Subcutaneous abdominal adipose tissue (tissue), 5 donors: ENCODE results near the gene SLC25A21.
A peak's percentile ranks its signal among the peaks of the same experiment; 100 is the strongest.

ENCODE experiments used
- H3K27ac ChIP-seq: one replicate; pipeline ENCODE4 v1.7.0; 2013; ENCODE audit warnings: low read depth, mild to moderate bottlenecking, inconsistent platforms, low read length, moderate library complexity
- H3K27me3 ChIP-seq, 5 donors: one replicate each; pipeline ENCODE4 v1.7.0; 2013; ENCODE audit warnings: low read length in 5 of 5, inconsistent platforms in 1 of 5; ENCODE audit not compliant: control insufficient read depth in 5 of 5, insufficient read depth in 4 of 5
- H3K36me3 ChIP-seq, 5 donors: one replicate each; pipeline ENCODE4 v1.7.0; 2013; ENCODE audit warnings: low read length in 5 of 5; ENCODE audit not compliant: control insufficient read depth in 5 of 5, insufficient read depth in 5 of 5
- H3K4me1 ChIP-seq, 5 donors: one replicate each; pipeline ENCODE4 v1.7.0; 2013; ENCODE audit warnings: low read length in 5 of 5, mild to moderate bottlenecking in 3 of 5, moderate library complexity in 1 of 5; ENCODE audit not compliant: control insufficient read depth in 5 of 5, insufficient read depth in 5 of 5
- H3K4me3 ChIP-seq, 5 donors: one replicate each; pipeline ENCODE4 v1.7.0; 2013; ENCODE audit warnings: low read length in 5 of 5, low read depth in 1 of 5
- H3K9ac ChIP-seq, 5 donors: one replicate each; pipeline ENCODE4 v1.7.0; 2013; ENCODE audit warnings: low read length in 5 of 5, mild to moderate bottlenecking in 4 of 5, moderate library complexity in 3 of 5
- H3K9me3 ChIP-seq, 5 donors: one replicate each; pipeline ENCODE4 v1.7.0; 2013; ENCODE audit warnings: low read length in 5 of 5; ENCODE audit not compliant: control insufficient read depth in 5 of 5
- donor health status: healthy.
- donor health status: healthy.
- donor health status: healthy.
- donor health status: healthy.
- donor health status: healthy.

SLC25A21 gene

GRCh38 chr14:36654794-36655381 lies 517.5 kb downstream of the SLC25A21 start:
- Histone ChIP-seq H3K9me3 (no peaks in the 10 kb centered on the region), H3K9ac (no peak overlapping the region), H3K27ac (no peak overlapping the region), H3K4me3 (no peak overlapping the region), H3K27me3 (peaks cover 67 to 92% (median 86%) of the 10 kb centered on the region in 5 donors), H3K4me1 (peaks cover 0 to 36% (median 32%) of the 10 kb centered on the region in 5 donors), H3K36me3 (no peaks in the 10 kb centered on the region)

- Histone ChIP-seq H3K4me3 (no peak overlapping the region), H3K9ac (no peak overlapping the region), H3K9me3 (no peaks in the 10 kb centered on the region), H3K4me1 (peaks cover 0 to 36% (median 32%) of the 10 kb centered on the region in 5 donors), H3K27ac (no peak overlapping the region), H3K27me3 (peaks cover 60 to 88% (median 85%) of the 10 kb centered on the region in 5 donors), H3K36me3 (no peaks in the 10 kb centered on the region)
Measured at GRCh38 chr14:36653962-36654793, 518.2 kb downstream of the SLC25A21 start.

- Histone ChIP-seq H3K9ac (no peak overlapping the region), H3K4me1 (peaks cover under 1 to 36% (median 30%) of the 10 kb centered on the region in 5 donors), H3K27me3 (peaks cover 56 to 86% (median 79%) of the 10 kb centered on the region in 5 donors), H3K4me3 (no peak overlapping the region), H3K9me3 (no peaks in the 10 kb centered on the region), H3K27ac (no peak overlapping the region), H3K36me3 (no peaks in the 10 kb centered on the region)
Measured at GRCh38 chr14:36653413-36653812, 519.0 kb downstream of the SLC25A21 start.

- no peak overlapping the region for H3K9ac ChIP-seq
- no peak overlapping the region for H3K4me3 ChIP-seq
- H3K27me3 ChIP-seq = peaks cover 55 to 85% (median 79%) of the 10 kb centered on the region in 5 donors
- no peaks in the 10 kb centered on the region for H3K9me3 ChIP-seq
- peaks cover 3 to 37% (median 31%) of the 10 kb centered on the region in 5 donors for H3K4me1 ChIP-seq
- no peaks in the 10 kb centered on the region for H3K36me3 ChIP-seq
- H3K27ac ChIP-seq = no peak overlapping the region
Measured at GRCh38 chr14:36652542-36653201, 519.7 kb downstream of the SLC25A21 start.

- Histone ChIP-seq H3K27ac (no peak overlapping the region), H3K9ac (no peak overlapping the region), H3K36me3 (no peaks in the 10 kb centered on the region), H3K4me1 (peaks cover 3 to 21% (median 20%) of the 10 kb centered on the region in 5 donors), H3K4me3 (no peak overlapping the region), H3K9me3 (no peaks in the 10 kb centered on the region), H3K27me3 (peaks cover 45 to 84% (median 75%) of the 10 kb centered on the region in 5 donors)
Measured at GRCh38 chr14:36649872-36650650, 522.3 kb downstream of the SLC25A21 start.

GRCh38 chr14:36647824-36648753 lies 524.3 kb downstream of the SLC25A21 start:
- no peaks in the 10 kb centered on the region for H3K9me3 ChIP-seq
- H3K36me3 ChIP-seq = no peaks in the 10 kb centered on the region
- H3K9ac ChIP-seq = peak overlapping the region in 2 of 5 donors; percentile 7 to 35
- H3K27me3 ChIP-seq = peaks cover 29 to 68% (median 57%) of the 10 kb centered on the region in 5 donors
- H3K4me3 ChIP-seq = peak overlapping the region; percentile 46 to 67 (median 62)
- H3K27ac ChIP-seq = no peak overlapping the region
- H3K4me1 ChIP-seq = peaks cover 3 to 20% (median 18%) of the 10 kb centered on the region in 5 donors

GRCh38 chr14:36647417-36647823 lies 525.0 kb downstream of the SLC25A21 start:
- Histone ChIP-seq H3K27ac (no peak overlapping the region), H3K9ac (peak overlapping the region in 2 of 5 donors; percentile 7 to 35), H3K36me3 (no peaks in the 10 kb centered on the region), H3K27me3 (peaks cover 29 to 61% (median 50%) of the 10 kb centered on the region in 5 donors), H3K4me1 (peaks cover 3 to 20% (median 18%) of the 10 kb centered on the region in 5 donors), H3K9me3 (no peaks in the 10 kb centered on the region), H3K4me3 (peak overlapping the region in 4 of 5 donors; percentile 46 to 67 (median 56))

- peak overlapping the region in 4 of 5 donors; percentile 46 to 67 (median 57) for H3K4me3 ChIP-seq
Measured at GRCh38 chr14:36646664-36647416, 525.6 kb downstream of the SLC25A21 start.

More at GRCh38 chr14:36646664-36647416, 525.6 kb downstream of the SLC25A21 start:
- H3K9me3 ChIP-seq = no peaks in the 10 kb centered on the region
- H3K9ac ChIP-seq = no peak overlapping the region
- H3K36me3 ChIP-seq = no peaks in the 10 kb centered on the region
- H3K4me1 ChIP-seq = peaks cover 3 to 20% (median 18%) of the 10 kb centered on the region in 5 donors
- H3K27ac ChIP-seq = no peak overlapping the region
- H3K27me3 ChIP-seq = peaks cover 29 to 57% (median 50%) of the 10 kb centered on the region in 5 donors
